Measurements from ENCODE around the gene ZSCAN12. TPM values are rescaled to one million over a fixed set of nuclear protein-coding genes. Genes with fewer than 3 reads are reported as not detected.

ZSCAN12 gene
- total and polyA plus RNA-seq, 3 experiments from 2014 or later, result 2.2 to 4.4 (median 4.3) TPM

DNA sequence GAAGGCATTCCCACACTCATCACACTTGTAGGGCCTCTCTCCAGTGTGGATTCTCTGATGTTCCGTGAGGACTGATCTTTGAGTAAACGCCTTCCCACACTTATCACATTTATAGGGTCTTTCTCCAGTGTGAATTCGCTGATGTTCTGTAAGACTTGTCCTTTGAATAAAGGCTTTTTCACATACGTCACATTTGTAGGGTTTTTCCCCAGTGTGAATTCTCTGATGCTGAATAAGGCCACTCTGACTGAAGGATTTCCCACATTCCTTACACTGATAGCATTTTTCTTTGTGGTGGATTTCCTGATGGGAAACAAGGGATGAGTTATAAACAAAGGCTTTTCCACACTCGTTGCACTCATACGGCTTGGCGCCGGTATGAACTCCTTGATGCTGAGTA lies 8.9 kb downstream of the ZSCAN12 start:
- Mint-ChIP-seq H3K36me3 (peaks cover 57 to 83% (median 62%) of the 10 kb centered on the region in 3 donors), H3K27me3 (no peaks in the 10 kb centered on the region), H3K4me1 (peaks cover 25 to 64% (median 39%) of the 10 kb centered on the region in 3 donors), H3K9me3 (peaks cover 0 to 7% (median 0%) of the 10 kb centered on the region in 5 donors), H3K27ac (no peak overlapping the region), H3K4me3 (no peak overlapping the region)
- no peak for DNase-seq
- Histone ChIP-seq H3K27ac (ENCODE audit: low read depth, low read length) (no peak overlapping the region), H3K9me3 (ENCODE audit: low read length) (no peaks in the 10 kb centered on the region), H3K27me3 (ENCODE audit: insufficient read depth, low read length, poor library complexity, severe bottlenecking) (no peaks in the 10 kb centered on the region), H3K36me3 (ENCODE audit: insufficient read depth, low read length) (peaks cover 41% of the 10 kb centered on the region), H3K4me3 (ENCODE audit: low read length) (no peak overlapping the region), H3K4me1 (ENCODE audit: insufficient read depth, low read length) (peaks cover 16% of the 10 kb centered on the region)
- CTCF ChIA-PET, result interaction anchor here (1.7 kb wide), 1 partner anchor 7 kb away, joined by 3 read pairs; no protein-coding TSS in a partner anchor
- POLR2A ChIA-PET, result no interaction called here

DNA sequence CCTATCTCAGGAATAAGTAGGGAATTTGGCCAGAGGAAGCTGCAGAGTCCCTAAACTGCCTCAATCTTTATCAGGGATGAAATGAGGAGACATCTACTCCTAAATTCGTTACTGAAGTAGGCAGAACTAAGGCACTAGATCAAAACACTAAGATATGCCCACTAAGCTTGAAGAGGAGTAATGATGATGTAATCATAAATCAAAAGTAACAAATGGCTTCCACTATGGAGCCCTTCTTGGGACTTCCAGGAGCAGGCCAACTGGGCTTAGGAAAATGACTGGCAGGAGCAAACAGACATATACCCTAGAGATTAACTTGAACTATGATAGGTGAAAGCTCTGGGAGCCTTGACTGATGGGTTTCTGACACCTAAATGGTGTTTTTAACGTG lies 15.4 kb downstream of the ZSCAN12 start:
- POLR2A ChIA-PET, result no interaction called here
- CTCF ChIA-PET, result no interaction called here
- H3K27ac Mint-ChIP-seq, result no peak overlapping the region

DNA sequence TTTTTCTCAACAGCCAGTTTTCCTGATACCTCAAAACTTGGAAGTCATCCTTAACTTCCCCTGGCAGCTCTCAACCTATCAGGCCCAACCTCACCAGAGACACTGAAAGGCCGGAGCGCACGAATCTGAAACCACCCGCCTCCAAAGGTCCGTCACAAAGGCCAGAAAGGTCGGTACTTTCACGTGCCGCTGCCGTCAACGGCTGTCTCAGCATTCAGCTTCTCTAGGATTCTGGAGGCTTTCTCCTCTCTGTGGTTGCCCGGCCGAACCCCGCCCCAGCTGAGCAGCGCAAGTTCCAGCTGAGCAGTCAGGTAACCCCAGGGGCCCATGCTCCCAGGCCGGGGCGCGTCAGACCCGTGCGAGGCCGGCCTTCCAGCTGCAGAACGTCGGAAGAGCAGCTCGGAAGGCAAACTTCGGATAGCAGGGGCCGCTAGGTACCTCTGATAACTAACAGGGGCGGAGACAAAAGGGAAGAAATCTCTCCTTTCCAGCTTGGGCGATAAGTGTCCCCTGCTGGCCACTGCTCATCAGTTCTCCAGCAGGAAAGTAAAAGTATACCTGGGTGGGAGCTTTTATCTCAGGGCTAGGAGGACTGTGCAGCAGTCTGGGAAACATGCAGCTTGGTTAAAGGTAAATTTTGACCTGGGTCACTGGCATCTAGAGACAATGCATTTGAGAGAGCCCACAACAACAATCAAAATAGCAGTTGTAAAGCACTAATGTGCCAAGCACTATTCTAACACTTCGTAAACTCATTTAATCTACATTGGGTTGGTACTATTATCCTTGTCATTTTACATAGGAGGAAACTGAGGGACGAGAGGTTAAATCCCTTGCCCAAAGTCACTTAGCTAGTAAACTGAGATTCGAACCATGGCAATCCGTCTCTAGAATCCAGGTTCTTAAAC lies 16.1 kb downstream of the ZSCAN12 start:
- H3K27ac Mint-ChIP-seq, result no peak overlapping the region
- Histone ChIP-seq H3K4me1 (ENCODE audit: insufficient read depth, low read length) (no peaks in the 10 kb centered on the region), H3K9me3 (ENCODE audit: low read length) (no peaks in the 10 kb centered on the region), H3K36me3 (ENCODE audit: insufficient read depth, low read length) (peaks cover 27% of the 10 kb centered on the region), H3K27me3 (ENCODE audit: insufficient read depth, low read length, poor library complexity, severe bottlenecking) (no peaks in the 10 kb centered on the region), H3K27ac (ENCODE audit: low read depth, low read length) (no peak overlapping the region), H3K4me3 (ENCODE audit: low read length) (no peak overlapping the region)
- DNase-seq, result peak in 2 of 5 donors; percentile 15 to 22
- no peaks in the 10 kb centered on the region for H3K27me3 Mint-ChIP-seq
- peak overlapping the region in 2 of 7 donors; percentile 27 to 50 for H3K4me3 Mint-ChIP-seq
- POLR2A ChIA-PET, result no interaction called here
- peaks cover 0 to 10% (median 5%) of the 10 kb centered on the region in 5 donors for H3K9me3 Mint-ChIP-seq
- CTCF ChIA-PET, result no interaction called here
- peaks cover 9 to 36% (median 17%) of the 10 kb centered on the region in 3 donors for H3K4me1 Mint-ChIP-seq
- peaks cover 58 to 80% (median 60%) of the 10 kb centered on the region in 3 donors for H3K36me3 Mint-ChIP-seq

More for the DNA sequence above, 15.4 kb downstream of the ZSCAN12 start:
- no peak overlapping the region for H3K4me3 Mint-ChIP-seq
- H3K27ac ChIP-seq (ENCODE audit: low read depth, low read length), result no peak overlapping the region
- H3K4me1 Mint-ChIP-seq, result peaks cover 10 to 39% (median 20%) of the 10 kb centered on the region in 3 donors
- no peaks in the 10 kb centered on the region for H3K27me3 Mint-ChIP-seq
- H3K36me3 ChIP-seq (ENCODE audit: insufficient read depth, low read length), result peaks cover 34% of the 10 kb centered on the region
- H3K4me1 ChIP-seq (ENCODE audit: insufficient read depth, low read length), result no peaks in the 10 kb centered on the region
- DNase-seq, result no peak
- H3K36me3 Mint-ChIP-seq, result peaks cover 61 to 85% (median 64%) of the 10 kb centered on the region in 3 donors
- H3K9me3 Mint-ChIP-seq, result peaks cover 0 to 10% (median 5%) of the 10 kb centered on the region in 5 donors
- no peak overlapping the region for H3K4me3 ChIP-seq (ENCODE audit: low read length)
- no peaks in the 10 kb centered on the region for H3K27me3 ChIP-seq (ENCODE audit: insufficient read depth, low read length, poor library complexity, severe bottlenecking)
- H3K9me3 ChIP-seq (ENCODE audit: low read length), result no peaks in the 10 kb centered on the region

DNA sequence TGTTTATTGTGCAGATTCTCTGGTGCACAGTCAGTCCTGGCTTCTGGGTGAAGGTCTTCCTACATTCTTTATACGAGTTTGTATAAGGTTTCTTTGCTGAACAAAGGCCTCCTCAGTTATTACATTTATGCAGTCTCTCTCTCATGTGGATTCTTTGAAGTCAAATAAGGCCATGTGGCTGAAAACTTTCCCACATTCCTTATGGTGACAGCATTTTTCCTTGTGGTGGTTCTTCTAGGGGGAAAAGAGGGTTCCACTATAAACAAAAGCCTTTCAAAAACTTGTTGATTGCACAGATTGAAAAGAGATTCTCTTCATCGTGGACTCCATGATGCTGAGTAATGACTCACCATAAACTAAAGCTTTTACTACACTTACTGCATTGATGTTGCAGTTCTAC lies 19.2 kb downstream of the ZSCAN12 start:
- CTCF ChIA-PET, result no interaction called here
- Mint-ChIP-seq H3K27ac (no peak overlapping the region), H3K36me3 (peaks cover 44 to 67% (median 53%) of the 10 kb centered on the region in 3 donors)

DNA sequence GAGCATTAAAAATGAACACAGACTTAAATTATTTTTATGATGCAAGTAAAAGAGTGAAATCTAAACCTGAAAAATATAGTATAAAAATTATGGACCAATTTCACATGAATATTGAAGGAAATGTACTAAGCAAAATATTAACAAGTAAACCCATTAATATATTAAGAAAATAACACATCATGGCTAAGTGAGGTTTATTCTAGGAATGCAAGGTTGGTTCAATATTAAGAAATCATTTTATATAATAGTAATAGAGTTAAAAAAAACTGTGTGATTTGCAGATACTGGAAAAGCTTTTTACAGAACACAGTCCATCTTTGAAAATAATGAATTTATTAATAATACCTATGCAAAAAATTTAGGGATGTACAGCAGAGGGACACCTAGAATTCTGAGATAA lies 20.9 kb downstream of the ZSCAN12 start:
- Mint-ChIP-seq H3K36me3 (peaks cover 38 to 52% (median 44%) of the 10 kb centered on the region in 3 donors), H3K27me3 (no peaks in the 10 kb centered on the region), H3K4me1 (peaks cover under 1 to 7% (median 5%) of the 10 kb centered on the region in 3 donors), H3K9me3 (peaks cover 0 to 13% (median 7%) of the 10 kb centered on the region in 5 donors), H3K27ac (no peak overlapping the region), H3K4me3 (no peak overlapping the region)
- Histone ChIP-seq H3K27me3 (ENCODE audit: insufficient read depth, low read length, poor library complexity, severe bottlenecking) (no peaks in the 10 kb centered on the region), H3K36me3 (ENCODE audit: insufficient read depth, low read length) (peaks cover 21% of the 10 kb centered on the region), H3K27ac (ENCODE audit: low read depth, low read length) (no peak overlapping the region), H3K4me1 (ENCODE audit: insufficient read depth, low read length) (no peaks in the 10 kb centered on the region), H3K9me3 (ENCODE audit: low read length) (no peaks in the 10 kb centered on the region), H3K4me3 (ENCODE audit: low read length) (no peak overlapping the region)
- CTCF ChIA-PET, result no interaction called here
- DNase-seq, result no peak
- POLR2A ChIA-PET, result no interaction called here

More for the DNA sequence above, 19.2 kb downstream of the ZSCAN12 start:
- Histone ChIP-seq H3K27me3 (ENCODE audit: insufficient read depth, low read length, poor library complexity, severe bottlenecking) (no peaks in the 10 kb centered on the region), H3K27ac (ENCODE audit: low read depth, low read length) (no peak overlapping the region), H3K4me1 (ENCODE audit: insufficient read depth, low read length) (no peaks in the 10 kb centered on the region), H3K9me3 (ENCODE audit: low read length) (no peaks in the 10 kb centered on the region), H3K4me3 (ENCODE audit: low read length) (no peak overlapping the region), H3K36me3 (ENCODE audit: insufficient read depth, low read length) (peaks cover 21% of the 10 kb centered on the region)
- H3K27me3 Mint-ChIP-seq, result no peaks in the 10 kb centered on the region
- H3K9me3 Mint-ChIP-seq, result peaks cover 0 to 13% (median 7%) of the 10 kb centered on the region in 5 donors
- POLR2A ChIA-PET, result no interaction called here
- DNase-seq, result no peak
- H3K4me1 Mint-ChIP-seq, result peaks cover 6 to 7% (median 7%) of the 10 kb centered on the region in 3 donors
- no peak overlapping the region for H3K4me3 Mint-ChIP-seq

DNA sequence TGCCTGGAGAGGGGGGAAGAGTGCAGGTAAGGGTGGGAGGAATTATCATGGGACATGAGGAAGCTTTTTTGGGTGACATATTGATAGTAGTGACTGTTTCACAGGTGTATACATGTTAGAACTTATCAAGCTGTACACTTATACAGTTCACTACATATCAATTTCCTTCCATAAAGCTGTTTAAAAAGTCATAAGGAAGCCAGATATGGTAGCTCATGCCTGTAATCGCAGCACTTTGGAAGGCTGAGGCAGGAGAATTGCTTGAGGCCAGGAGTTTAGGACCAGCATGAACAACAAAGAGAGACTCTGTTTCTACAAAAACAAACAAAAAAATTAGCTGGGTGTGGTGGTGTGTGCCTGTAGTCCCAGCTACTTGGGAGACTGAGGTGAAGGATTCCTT lies 21.7 kb downstream of the ZSCAN12 start:
- ChIA-PET POLR2A (no interaction called here), CTCF (no interaction called here)
- Mint-ChIP-seq H3K9me3 (peaks cover 0 to 13% (median 7%) of the 10 kb centered on the region in 5 donors), H3K4me1 (peaks cover 0 to 7% (median 3%) of the 10 kb centered on the region in 3 donors), H3K27me3 (no peaks in the 10 kb centered on the region), H3K27ac (no peak overlapping the region), H3K36me3 (peaks cover 35 to 47% (median 42%) of the 10 kb centered on the region in 3 donors), H3K4me3 (no peak overlapping the region)
- no peak for DNase-seq
- Histone ChIP-seq H3K9me3 (ENCODE audit: low read length) (no peaks in the 10 kb centered on the region), H3K27ac (ENCODE audit: low read depth, low read length) (no peak overlapping the region), H3K4me3 (ENCODE audit: low read length) (no peak overlapping the region), H3K36me3 (ENCODE audit: insufficient read depth, low read length) (peaks cover 21% of the 10 kb centered on the region), H3K4me1 (ENCODE audit: insufficient read depth, low read length) (no peaks in the 10 kb centered on the region), H3K27me3 (ENCODE audit: insufficient read depth, low read length, poor library complexity, severe bottlenecking) (no peaks in the 10 kb centered on the region)

DNA sequence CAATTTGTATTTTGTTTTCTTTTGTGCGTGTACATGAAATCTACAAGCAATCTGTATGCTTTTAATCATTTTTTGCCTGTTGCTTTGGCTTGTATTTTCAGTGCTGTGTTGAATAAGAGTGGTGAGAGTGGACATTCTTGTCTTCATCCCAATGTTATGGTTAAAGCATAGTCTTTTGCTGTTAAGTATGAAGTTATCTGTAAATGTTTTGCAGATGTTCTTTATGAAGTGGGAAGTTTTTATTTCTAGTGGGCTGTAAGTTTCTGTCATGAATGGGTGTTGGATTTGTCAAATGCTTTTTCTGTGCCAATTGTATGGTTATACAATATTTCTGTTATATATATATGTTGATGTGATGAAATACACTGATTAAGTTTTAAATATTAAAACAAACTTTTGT lies 25.6 kb downstream of the ZSCAN12 start:
- no peaks in the 10 kb centered on the region for H3K4me1 ChIP-seq (ENCODE audit: insufficient read depth, low read length)
- Mint-ChIP-seq H3K4me3 (no peak overlapping the region), H3K36me3 (peaks cover 8 to 14% (median 10%) of the 10 kb centered on the region in 3 donors), H3K4me1 (no peaks in the 10 kb centered on the region), H3K27ac (no peak overlapping the region), H3K27me3 (no peaks in the 10 kb centered on the region), H3K9me3 (peaks cover 0 to 5% (median 4%) of the 10 kb centered on the region in 5 donors)
- no peak for DNase-seq
- ChIA-PET CTCF (no interaction called here), POLR2A (no interaction called here)
- H3K27ac ChIP-seq (ENCODE audit: low read depth, low read length), result no peak overlapping the region
- no peak overlapping the region for H3K4me3 ChIP-seq (ENCODE audit: low read length)
- H3K36me3 ChIP-seq (ENCODE audit: insufficient read depth, low read length), result no peaks in the 10 kb centered on the region
- H3K9me3 ChIP-seq (ENCODE audit: low read length), result no peaks in the 10 kb centered on the region
- H3K27me3 ChIP-seq (ENCODE audit: insufficient read depth, low read length, poor library complexity, severe bottlenecking), result no peaks in the 10 kb centered on the region

DNA sequence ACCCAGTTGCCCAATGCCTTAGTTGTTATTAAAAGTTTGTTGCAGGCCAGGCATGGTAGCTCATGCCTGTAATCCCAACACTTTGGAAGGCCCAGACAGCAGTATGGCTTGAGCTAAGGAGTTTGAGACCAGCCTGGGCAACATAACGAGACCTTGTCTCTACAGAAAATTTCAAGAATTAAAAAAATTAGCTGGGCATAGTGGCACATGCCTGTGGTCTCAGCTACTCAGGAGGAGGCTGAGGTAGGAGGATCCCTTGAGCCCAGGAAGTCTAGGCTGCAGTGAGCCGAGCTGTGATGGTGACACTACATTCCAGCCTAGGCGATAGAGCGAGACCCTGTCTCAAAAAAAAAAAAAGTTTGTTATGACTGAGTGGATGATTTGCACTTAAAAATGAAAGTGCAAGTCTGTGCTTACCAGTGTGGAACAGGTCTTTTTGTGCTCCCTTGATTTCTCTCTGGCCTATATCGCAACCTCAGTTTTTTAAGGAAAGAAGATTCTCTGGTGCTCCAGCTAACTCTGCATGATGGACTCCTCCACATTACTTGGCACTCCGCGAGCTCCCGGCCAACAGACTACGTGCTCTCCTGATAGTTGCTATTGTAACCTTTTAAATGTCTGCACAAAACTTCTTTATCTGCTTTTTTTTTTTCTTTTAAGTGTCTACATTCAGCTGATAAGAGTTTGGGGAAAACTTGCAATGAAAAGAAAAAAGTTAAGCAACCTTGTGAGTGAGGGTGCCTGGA lies 27.7 kb downstream of the ZSCAN12 start:
- H3K4me1 ChIP-seq (ENCODE audit: insufficient read depth, low read length), result no peaks in the 10 kb centered on the region
- H3K4me3 Mint-ChIP-seq, result no peak overlapping the region
- peak overlapping the region in 1 of 8 donors; percentile 47 for H3K27ac Mint-ChIP-seq
- H3K4me3 ChIP-seq (ENCODE audit: low read length), result no peak overlapping the region
- no peaks in the 10 kb centered on the region for H3K36me3 ChIP-seq (ENCODE audit: insufficient read depth, low read length)
- no peaks in the 10 kb centered on the region for H3K27me3 Mint-ChIP-seq
- H3K27me3 ChIP-seq (ENCODE audit: insufficient read depth, low read length, poor library complexity, severe bottlenecking), result no peaks in the 10 kb centered on the region
- CTCF ChIA-PET, result interaction anchor here (1.0 to 1.1 kb wide), 2 partner anchors 11 to 16 kb away, joined by 3 read pairs; no protein-coding TSS in a partner anchor
- H3K27ac ChIP-seq (ENCODE audit: low read depth, low read length), result no peak overlapping the region
- peaks cover 0 to 14% (median 3%) of the 10 kb centered on the region in 3 donors for H3K36me3 Mint-ChIP-seq
- H3K4me1 Mint-ChIP-seq, result no peaks in the 10 kb centered on the region
- no peak for DNase-seq
- H3K9me3 Mint-ChIP-seq, result no peaks in the 10 kb centered on the region
- POLR2A ChIA-PET, result no interaction called here
- H3K9me3 ChIP-seq (ENCODE audit: low read length), result no peaks in the 10 kb centered on the region

Data from CD8-positive, alpha-beta memory T cell (primary cell).